Breast epithelium (tissue), 3 donors: ENCODE measurements around the gene FAM131C.

Experiments used
- CTCF ChIP-seq, 3 donors: fragments of 450-650 bp; IDR thresholded peaks; one replicate each; pipeline ENCODE4 v1.5.1; 2016 to 2017; ENCODE audit warnings: antibody characterized with exemption in 3 of 3, mild to moderate bottlenecking in 3 of 3, moderate library complexity in 3 of 3
- POLR2A ChIP-seq: fragments of 450-650 bp; IDR thresholded peaks from one replicate; pipeline ENCODE4 v1.6.1; 2016; ENCODE audit warnings: antibody characterized with exemption, mild to moderate bottlenecking, moderate library complexity
- POLR2AphosphoS5 ChIP-seq, 3 donors: sonication (generic); formaldehyde crosslinking; IDR thresholded peaks; one replicate each; pipeline ENCODE4 v1.6.1; 2017; ENCODE audit warnings: antibody characterized with exemption in 3 of 3

GRCh38 chr1:16122350-16122881 is 49.0 kb upstream of the FAM131C start:
- TF ChIP-seq POLR2AphosphoS5 (IDR thresholded peaks at IDR 0.05) (no peak), POLR2A (no peak), CTCF (IDR thresholded peaks at IDR 0.05) (no peak)
